ENCODE measurements around the gene NUP37. TPM values are rescaled to one million over a fixed set of nuclear protein-coding genes. Genes with fewer than 3 reads are reported as not detected.

Gene NUP37
- total RNA-seq, 3 donors from 2014 or later: 13.7 to 25.9 (median 22.6) TPM

- no peaks in the 10 kb centered on the region for H3K36me3 ChIP-seq (ENCODE audit: low read depth)
- TF ChIP-seq, protein P1, sequence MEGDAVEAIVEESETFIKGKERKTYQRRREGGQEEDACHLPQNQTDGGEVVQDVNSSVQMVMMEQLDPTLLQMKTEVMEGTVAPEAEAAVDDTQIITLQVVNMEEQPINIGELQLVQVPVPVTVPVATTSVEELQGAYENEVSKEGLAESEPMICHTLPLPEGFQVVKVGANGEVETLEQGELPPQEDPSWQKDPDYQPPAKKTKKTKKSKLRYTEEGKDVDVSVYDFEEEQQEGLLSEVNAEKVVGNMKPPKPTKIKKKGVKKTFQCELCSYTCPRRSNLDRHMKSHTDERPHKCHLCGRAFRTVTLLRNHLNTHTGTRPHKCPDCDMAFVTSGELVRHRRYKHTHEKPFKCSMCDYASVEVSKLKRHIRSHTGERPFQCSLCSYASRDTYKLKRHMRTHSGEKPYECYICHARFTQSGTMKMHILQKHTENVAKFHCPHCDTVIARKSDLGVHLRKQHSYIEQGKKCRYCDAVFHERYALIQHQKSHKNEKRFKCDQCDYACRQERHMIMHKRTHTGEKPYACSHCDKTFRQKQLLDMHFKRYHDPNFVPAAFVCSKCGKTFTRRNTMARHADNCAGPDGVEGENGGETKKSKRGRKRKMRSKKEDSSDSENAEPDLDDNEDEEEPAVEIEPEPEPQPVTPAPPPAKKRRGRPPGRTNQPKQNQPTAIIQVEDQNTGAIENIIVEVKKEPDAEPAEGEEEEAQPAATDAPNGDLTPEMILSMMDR (IDR thresholded peaks at IDR 0.05): no peak
- intact Hi-C loops (cut with DNase I, micrococcal nuclease): no loop called here
- peaks cover 5% of the 10 kb centered on the region for H3K4me1 ChIP-seq (ENCODE audit: low read depth)
- ATAC-seq (no peak), DNase-seq (no peak)
- H3K4me3 ChIP-seq: no peak overlapping the region
- H3K9me3 ChIP-seq: no peaks in the 10 kb centered on the region
Measured at GRCh38 chr12:102064476-102064875, 55.4 kb downstream of the NUP37 start.

DNA sequence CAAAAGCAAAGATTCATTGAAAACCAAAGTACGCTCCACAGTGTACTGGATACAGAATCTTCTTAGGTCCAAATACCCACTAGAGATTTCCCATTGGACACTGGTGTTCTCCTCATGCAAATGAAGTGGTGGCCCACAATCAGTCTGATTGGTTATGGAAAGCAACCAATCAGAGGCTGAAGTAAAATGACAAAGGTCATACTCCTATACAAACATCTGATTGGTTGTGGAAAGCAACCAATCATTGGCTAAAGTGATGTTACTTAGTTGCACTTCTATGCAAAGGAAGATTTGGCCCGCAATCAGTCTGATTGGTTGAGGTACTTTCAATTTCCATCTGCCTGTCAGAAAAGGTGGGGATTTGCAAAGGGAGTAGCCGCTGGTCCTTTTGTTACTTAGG is 56.8 kb downstream of the NUP37 start:
- DNase-seq: no peak
- intact Hi-C loops (cut with DNase I, micrococcal nuclease): no loop called here
- Histone ChIP-seq H3K4me3 (no peak overlapping the region), H3K9me3 (no peaks in the 10 kb centered on the region), H3K4me1 (ENCODE audit: low read depth) (peaks cover 5% of the 10 kb centered on the region), H3K36me3 (ENCODE audit: low read depth) (no peaks in the 10 kb centered on the region)
- ATAC-seq: no peak
- TF ChIP-seq, protein P1 (IDR thresholded peaks at IDR 0.05): no peak

GRCh38 chr12:102062419-102062806 is 57.5 kb downstream of the NUP37 start:
- DNase-seq (peak in 1 of 3 donors; percentile 33), ATAC-seq (no peak)
- H3K36me3 ChIP-seq (ENCODE audit: low read depth): no peaks in the 10 kb centered on the region
- no peaks in the 10 kb centered on the region for H3K9me3 ChIP-seq
- peaks cover 5% of the 10 kb centered on the region for H3K4me1 ChIP-seq (ENCODE audit: low read depth)
- intact Hi-C loops (cut with DNase I, micrococcal nuclease): no loop called here
- TF ChIP-seq, protein P1 (IDR thresholded peaks at IDR 0.05): no peak
- no peak overlapping the region for H3K4me3 ChIP-seq

- H3K4me1 ChIP-seq (ENCODE audit: low read depth): peaks cover 5% of the 10 kb centered on the region
- H3K36me3 ChIP-seq (ENCODE audit: low read depth): no peaks in the 10 kb centered on the region
- peak within 1 kb of the TSS; percentile 57 for H3K4me3 ChIP-seq
- H3K9me3 ChIP-seq: no peaks in the 10 kb centered on the region
- TF ChIP-seq, protein P1 (IDR thresholded peaks at IDR 0.05): no peak
- DNase-seq (peak; percentile 96 to 97 (median 97)), ATAC-seq (peak; percentile 99)
- intact Hi-C loops (cut with DNase I, micrococcal nuclease): no loop called here
Measured at GRCh38 chr12:102061560-102062418, 58.1 kb downstream of the NUP37 start, which contains the start of gene WASHC3. TSS of gene WASHC3 (minus strand) at chr12:102061991. CDS start at chr12:102061962, 29 bp downstream.

DNA sequence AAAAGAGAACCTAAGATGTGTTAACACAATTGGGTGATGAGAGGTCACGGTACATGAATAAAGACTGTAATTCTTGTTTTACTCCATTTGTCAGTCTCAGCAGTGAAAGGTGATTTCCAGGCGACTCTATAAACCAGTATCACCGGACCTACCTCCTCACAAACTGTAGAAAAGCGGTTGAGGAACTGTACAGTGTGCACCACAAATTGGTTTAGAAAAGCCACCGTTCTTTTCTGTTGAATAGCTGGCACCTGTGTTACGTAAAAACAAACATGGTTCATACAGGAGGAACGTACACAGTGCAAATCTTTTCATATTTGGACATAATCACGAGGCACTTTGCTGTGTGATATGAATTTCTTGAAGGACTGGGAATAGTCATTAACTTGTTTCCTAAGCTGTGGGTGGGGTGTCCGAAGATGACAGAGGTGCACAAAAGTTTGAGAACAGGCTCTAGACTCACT is 58.8 kb downstream of the NUP37 start:
- intact Hi-C loops (cut with DNase I, micrococcal nuclease): no loop called here
- DNase-seq: peak in 1 of 3 donors; percentile 12
- peak; percentile 35 for ATAC-seq

More for the DNA sequence above, 58.8 kb downstream of the NUP37 start:
- H3K36me3 ChIP-seq (ENCODE audit: low read depth): no peaks in the 10 kb centered on the region
- H3K9me3 ChIP-seq: no peaks in the 10 kb centered on the region
- TF ChIP-seq, protein P1 (IDR thresholded peaks at IDR 0.05): no peak
- H3K4me1 ChIP-seq (ENCODE audit: low read depth): peaks cover 5% of the 10 kb centered on the region
- H3K4me3 ChIP-seq: peak overlapping the region; percentile 57

Data from mucosa of descending colon (tissue), 3 donors.